NCI-H146 treated with DMSO at 0.1 percent for 48 hours (cell line): ENCODE data around the gene RAB8B.

ENCODE experiments used
- DNase-seq: peaks from one replicate; lab custom pipeline; 2025; ENCODE audit not compliant: unreplicated experiment; lab: John Stamatoyannopoulos, UW

Gene RAB8B

GRCh38 chr15:63308491-63308890 is 119.1 kb downstream of the RAB8B start:
- no peak for DNase-seq

GRCh38 chr15:63308947-63309346 is 119.5 kb downstream of the RAB8B start:
- DNase-seq: no peak

GRCh38 chr15:63310646-63311045 is 121.2 kb downstream of the RAB8B start:
- no peak for DNase-seq

GRCh38 chr15:63312286-63312685 is 122.9 kb downstream of the RAB8B start:
- DNase-seq: no peak

GRCh38 chr15:63313825-63314224 is 124.4 kb downstream of the RAB8B start:
- no peak for DNase-seq

- DNase-seq: no peak
Observed at GRCh38 chr15:63314409-63314808, 125.0 kb downstream of the RAB8B start.
